ENCODE results near the gene VWA8. TPM values are rescaled to one million over a fixed set of nuclear protein-coding genes. Genes with fewer than 3 reads are reported as not detected.
"Not testable (repeated sequence)": the region's sequence is repeated elsewhere in the genome, so short reads cannot be mapped to it uniquely, and the experiment has no call there.

VWA8 gene
- polyA plus RNA-seq, 3 donors, result 19.5 to 21.6 (median 20.2) TPM

DNA sequence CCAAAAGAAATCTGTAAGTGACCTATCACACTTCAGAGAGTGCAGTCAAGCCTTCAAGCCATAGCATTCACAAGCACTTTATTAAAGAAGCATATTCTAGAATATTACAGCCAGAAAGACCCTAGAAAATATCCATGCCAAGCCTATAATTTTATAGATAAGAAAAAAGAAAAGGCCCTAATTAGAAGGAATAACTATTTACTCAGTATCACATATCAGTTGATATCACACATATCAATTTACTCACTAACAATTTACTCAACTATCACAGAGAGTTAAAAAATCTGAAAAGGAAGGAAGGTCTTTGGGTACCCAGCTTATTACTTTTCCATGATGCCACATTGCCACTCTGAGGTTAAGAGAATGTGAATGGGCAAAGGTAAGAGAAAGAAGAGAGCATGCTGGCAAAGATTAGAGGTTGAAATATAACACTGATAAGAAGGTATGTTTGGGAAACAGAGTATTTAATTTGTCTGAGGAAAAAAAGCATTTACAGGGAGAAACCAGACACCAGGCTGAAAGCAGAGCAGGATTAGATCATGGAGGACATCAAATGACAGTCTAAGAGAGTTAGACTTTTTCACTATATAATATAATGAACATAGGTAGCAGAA, 186.2 kb downstream of the VWA8 start:
- DNase-seq (ENCODE audit: extremely low read depth in 1 of 11, low read depth in 9 of 11, low spot score in 4 of 11), result no peak

DNA sequence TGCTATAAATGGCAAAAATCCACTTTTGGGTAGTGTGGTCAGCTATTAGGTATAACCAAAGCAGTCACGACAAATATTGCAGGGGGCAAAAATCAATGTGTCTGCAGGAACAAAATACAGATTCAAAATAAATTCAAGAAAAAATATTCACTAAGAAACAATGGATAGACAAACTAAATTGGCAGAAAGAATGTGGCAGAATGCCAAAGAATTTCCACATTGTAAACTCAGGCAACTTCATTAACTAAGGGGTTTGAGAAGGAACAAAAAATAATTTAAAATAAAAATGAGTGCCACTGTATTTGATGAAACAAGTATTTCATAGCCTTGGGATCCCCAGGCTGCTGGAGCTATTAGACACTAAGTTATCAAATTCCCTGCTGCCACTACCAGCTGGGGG, 193.1 kb downstream of the VWA8 start:
- peak in 1 of 11 donors; percentile 11 for DNase-seq (ENCODE audit: extremely low read depth in 1 of 11, low read depth in 9 of 11, low spot score in 4 of 11)

GRCh38 chr13:41766439-41766838, 194.5 kb downstream of the VWA8 start:
- DNase-seq (ENCODE audit: extremely low read depth in 1 of 11, low read depth in 9 of 11, low spot score in 4 of 11), result no peak

DNA sequence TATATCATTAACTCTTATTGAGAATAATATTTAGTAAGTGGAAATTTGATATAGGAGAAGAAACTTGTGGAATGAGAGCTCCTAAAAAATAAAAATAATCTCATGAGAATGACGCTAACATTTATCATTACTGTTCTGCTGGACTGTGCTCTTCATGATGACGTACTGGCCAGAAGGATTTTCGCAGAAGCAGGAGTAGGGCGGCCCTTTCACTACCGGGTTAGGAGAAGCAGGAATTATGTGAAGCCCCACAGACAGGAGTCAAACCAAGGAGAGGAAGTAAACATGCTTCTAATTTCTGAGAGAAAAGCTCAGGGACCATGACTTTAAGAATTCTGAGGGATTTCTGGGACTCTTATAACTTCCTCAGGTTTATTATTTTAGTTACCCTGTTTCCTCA, 195.1 kb downstream of the VWA8 start:
- no peak for DNase-seq (ENCODE audit: extremely low read depth in 1 of 11, low read depth in 9 of 11, low spot score in 4 of 11)

- DNase-seq (ENCODE audit: extremely low read depth in 1 of 11, low read depth in 9 of 11, low spot score in 4 of 11), result no peak
Measured at GRCh38 chr13:41765020-41765419, 195.9 kb downstream of the VWA8 start.

- DNase-seq (ENCODE audit: extremely low read depth in 1 of 11, low read depth in 9 of 11, low spot score in 4 of 11), result no peak
Measured at GRCh38 chr13:41764558-41764957, 196.4 kb downstream of the VWA8 start.

DNA sequence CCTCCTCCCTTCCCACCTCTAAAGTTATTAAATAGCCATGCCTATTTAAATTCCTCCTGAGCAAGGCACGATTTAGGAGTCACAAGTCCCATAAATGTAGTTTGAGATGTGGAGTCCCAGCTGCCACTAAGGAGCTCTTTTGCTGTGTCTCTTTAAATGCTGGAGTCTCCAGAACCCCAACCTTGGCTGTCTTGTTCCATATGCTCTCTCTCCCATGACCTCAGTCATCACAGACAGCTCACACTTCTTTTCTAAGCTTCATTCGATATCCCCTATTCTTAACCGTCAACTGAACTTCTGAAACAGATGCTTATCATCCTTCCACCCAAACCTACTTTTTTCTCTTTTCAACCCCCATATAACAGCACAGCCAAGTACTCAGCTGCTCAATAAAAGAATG, 197.1 kb downstream of the VWA8 start:
- DNase-seq (ENCODE audit: extremely low read depth in 1 of 11, low read depth in 9 of 11, low spot score in 4 of 11), result no peak

DNA sequence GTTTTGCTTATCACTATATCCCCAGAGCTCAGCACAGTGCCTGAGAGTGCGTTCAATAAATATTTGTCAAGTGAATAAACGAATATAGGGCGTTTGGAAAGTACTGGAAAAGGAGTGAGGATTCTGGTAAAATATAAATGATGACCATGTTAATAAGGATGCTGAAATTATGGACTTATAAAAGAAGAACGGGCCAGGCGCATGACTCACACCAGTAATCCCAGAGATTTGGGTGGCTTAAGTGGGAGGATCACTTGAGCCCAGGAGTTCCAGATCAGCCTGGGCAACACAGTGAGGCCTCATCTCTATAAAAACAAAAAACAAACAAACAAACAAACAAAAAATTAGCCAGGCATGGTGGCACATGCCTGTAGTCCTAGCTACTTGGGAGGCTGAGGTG, 198.1 kb downstream of the VWA8 start:
- no peak for DNase-seq (ENCODE audit: extremely low read depth in 1 of 11, low read depth in 9 of 11, low spot score in 4 of 11)

DNA sequence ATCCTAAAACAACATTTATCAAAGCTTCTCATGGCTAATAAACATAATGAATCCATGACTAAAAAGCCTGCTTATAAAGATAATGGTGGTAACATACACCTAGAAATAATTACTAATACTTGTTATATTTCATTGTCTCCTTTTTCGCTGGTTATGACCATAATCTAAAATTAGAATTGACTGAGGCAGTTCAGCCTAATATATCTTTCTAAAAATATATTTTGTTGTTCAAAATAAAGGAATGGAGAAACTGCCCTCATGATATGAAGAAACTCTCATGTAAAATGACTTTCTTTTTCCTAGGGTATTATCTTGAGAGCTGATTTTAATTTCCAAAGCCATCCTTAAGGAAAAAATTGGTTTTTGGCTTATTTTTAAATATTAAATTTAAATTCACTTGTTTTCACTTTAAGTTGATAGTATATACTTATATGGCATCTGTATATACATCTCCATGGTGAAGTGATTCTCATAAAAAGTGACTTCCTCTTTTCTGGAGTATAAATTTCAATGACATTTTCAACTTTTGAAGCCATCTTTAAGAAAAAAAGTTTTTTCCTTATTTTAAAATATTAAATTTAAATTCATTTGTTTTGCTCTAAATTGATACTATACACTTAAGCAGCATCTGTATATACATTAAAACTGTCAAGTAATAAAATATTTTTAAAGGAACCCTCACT, 204.6 kb downstream of the VWA8 start:
- DNase-seq (ENCODE audit: extremely low read depth in 1 of 11, low read depth in 9 of 11, low spot score in 4 of 11), result no peak

- DNase-seq (ENCODE audit: extremely low read depth in 1 of 11, low read depth in 9 of 11, low spot score in 4 of 11), result no peak
Measured at GRCh38 chr13:41751734-41752445, 209.0 kb downstream of the VWA8 start.

- DNase-seq (ENCODE audit: extremely low read depth in 1 of 11, low read depth in 9 of 11, low spot score in 4 of 11), result no peak
Measured at GRCh38 chr13:41751277-41751676, 209.6 kb downstream of the VWA8 start.

- no peak for DNase-seq (ENCODE audit: extremely low read depth in 1 of 11, low read depth in 9 of 11, low spot score in 4 of 11)
Measured at GRCh38 chr13:41746259-41746658, 214.7 kb downstream of the VWA8 start.

DNA sequence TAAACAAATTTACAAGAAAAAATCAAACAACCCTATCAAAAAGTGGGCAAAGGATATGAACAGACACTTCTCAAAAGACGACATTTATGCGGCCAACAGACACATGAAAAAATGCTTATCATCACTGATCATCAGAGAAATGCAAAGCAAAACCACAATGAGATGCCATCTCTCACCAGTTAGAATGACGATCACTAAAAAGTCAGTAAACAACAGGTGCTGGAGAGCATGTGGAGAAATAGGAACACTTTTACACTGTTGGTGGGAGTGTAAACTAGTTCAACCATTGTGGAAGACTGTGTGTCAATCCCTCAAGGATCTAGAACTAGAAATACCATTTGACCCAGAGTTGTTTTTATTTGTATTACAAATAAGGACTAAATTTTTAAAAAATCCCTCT, 215.4 kb downstream of the VWA8 start:
- DNase-seq (ENCODE audit: extremely low read depth in 1 of 11, low read depth in 9 of 11, low spot score in 4 of 11), result not testable (repeated sequence)

- peak in 1 of 11 donors; percentile 6 for DNase-seq (ENCODE audit: extremely low read depth in 1 of 11, low read depth in 9 of 11, low spot score in 4 of 11)
Measured at GRCh38 chr13:41742917-41743552, 217.9 kb downstream of the VWA8 start.

DNA sequence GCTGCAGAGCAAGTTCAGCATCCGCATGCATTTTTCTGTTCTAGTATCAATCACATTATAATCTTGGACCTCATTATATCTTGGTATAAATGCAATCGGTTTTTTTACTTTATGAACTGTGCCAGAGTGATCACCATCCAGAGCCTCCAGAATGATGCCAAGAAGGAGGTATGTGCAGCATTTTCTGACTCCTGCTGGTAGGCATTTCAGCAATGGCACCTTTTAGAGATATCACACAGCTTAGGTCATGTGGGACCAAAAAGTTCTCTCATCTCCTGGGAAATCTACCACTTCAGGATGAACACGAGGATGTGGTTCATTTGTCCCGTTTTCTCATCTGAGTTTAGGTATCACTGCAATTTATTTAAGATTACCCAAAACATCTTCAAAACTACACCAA, 220.4 kb downstream of the VWA8 start:
- DNase-seq (ENCODE audit: extremely low read depth in 1 of 11, low read depth in 9 of 11, low spot score in 4 of 11), result no peak

DNA sequence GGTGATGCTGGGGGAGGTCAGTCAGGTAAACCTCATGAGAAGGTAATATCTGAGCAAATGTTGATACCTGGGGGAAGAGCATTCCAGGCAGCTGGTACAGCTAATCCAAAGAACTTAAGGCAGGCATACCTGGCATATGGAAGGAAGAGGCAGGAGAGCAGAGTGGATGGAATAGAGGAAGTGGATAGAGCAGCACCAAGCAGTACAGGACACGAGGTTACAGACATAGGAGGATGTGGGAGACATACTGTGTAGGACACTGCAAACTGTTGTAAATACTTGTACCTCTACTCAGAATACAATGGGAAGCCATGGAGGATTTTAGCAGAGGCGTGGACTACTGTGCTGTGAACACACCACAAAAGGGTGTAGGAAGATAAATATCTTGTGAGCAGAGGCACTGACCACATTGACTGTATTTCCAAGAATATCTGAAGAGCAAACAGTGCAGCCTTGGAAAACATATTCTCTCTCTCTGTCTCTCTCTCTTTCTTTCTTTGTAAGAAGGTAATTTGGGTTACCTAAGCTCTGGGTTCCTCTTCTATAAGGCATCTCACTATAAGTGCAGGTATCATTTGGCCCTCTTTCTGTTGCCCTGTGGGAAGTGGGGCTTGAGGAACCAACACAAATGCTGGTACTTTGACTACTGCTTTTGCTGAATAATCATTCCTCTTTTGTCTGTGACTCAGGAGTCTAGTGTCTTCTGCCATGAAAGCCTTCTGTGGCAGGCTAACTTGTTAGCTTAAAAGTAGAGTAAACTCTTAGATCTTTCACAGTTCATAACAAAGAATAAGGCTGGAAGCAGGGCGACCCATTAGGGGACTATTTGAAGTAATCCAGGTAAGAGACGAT, 238.0 kb downstream of the VWA8 start:
- DNase-seq (ENCODE audit: extremely low read depth in 1 of 11, low read depth in 9 of 11, low spot score in 4 of 11), result no peak

GRCh38 chr13:41720839-41721561, 239.9 kb downstream of the VWA8 start:
- no peak for DNase-seq (ENCODE audit: extremely low read depth in 1 of 11, low read depth in 9 of 11, low spot score in 4 of 11)

DNA sequence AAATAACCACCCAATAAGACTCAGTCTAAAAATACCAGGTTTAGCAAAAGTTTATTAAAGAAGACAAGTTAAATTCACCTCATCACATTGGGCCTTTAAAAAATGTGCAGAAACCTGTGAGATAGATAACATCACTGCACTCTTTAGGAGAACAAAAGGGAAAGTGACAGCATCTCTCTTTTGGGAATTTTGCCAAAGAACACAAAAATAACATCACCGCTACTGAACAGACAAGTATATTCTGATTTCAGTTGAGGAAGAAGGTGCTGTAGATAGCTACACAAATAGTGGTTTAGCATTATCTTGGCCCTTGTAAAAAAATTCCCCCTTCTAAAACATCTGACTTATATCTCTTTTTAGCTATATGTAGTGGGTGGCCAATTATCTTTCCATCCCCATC, 244.7 kb downstream of the VWA8 start:
- DNase-seq (ENCODE audit: extremely low read depth in 1 of 11, low read depth in 9 of 11, low spot score in 4 of 11), result no peak

Data from renal cortex interstitium (tissue), 11 donors.